ENCODE data around the gene SLC4A5. TPM values are rescaled to one million over a fixed set of nuclear protein-coding genes. Genes with fewer than 3 reads are reported as not detected.

SLC4A5 gene
- total RNA-seq, 1 experiment from 2014 or later: 0.70 TPM

DNA sequence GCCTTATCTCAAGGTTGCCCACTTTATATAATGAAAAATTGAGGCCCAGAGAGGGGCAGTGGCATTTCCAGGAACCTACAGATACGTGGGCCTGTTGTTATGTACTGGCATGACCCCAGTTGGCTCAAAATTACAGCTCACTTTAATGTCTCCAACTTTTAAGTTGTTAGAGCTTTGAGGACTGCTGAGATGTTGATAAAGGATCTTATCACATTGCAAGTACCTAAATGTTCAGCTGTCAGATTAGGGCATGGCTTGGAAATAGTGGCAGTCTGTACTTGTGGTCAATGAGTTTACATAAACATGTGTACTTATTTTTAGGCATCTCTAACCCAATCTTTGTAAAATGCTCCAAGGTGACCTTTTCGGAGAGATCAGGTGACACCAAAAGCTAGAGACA is 14.6 kb downstream of the SLC4A5 start:
- BruUV-seq (replicated peaks): no TSS peak
- H3K27ac Mint-ChIP-seq (ENCODE audit: low read depth, unreplicated experiment): no peak overlapping the region
- no peaks in the 10 kb centered on the region for H3K4me1 Mint-ChIP-seq (ENCODE audit: insufficient read depth, unreplicated experiment)
- ChIA-PET POLR2A (interaction anchor here (0.5 kb wide), 1 partner anchor 666 kb away, joined by 3 read pairs; no protein-coding TSS in a partner anchor), CTCF (interaction anchor here (0.6 to 1.7 kb wide), 4 partner anchors 67 to 457 kb away, joined by 3 to 8 read pairs (median 4); no protein-coding TSS in a partner anchor)
- DNase-seq (ENCODE audit: unreplicated experiment): no peak
- TF ChIP-seq, protein P1, sequence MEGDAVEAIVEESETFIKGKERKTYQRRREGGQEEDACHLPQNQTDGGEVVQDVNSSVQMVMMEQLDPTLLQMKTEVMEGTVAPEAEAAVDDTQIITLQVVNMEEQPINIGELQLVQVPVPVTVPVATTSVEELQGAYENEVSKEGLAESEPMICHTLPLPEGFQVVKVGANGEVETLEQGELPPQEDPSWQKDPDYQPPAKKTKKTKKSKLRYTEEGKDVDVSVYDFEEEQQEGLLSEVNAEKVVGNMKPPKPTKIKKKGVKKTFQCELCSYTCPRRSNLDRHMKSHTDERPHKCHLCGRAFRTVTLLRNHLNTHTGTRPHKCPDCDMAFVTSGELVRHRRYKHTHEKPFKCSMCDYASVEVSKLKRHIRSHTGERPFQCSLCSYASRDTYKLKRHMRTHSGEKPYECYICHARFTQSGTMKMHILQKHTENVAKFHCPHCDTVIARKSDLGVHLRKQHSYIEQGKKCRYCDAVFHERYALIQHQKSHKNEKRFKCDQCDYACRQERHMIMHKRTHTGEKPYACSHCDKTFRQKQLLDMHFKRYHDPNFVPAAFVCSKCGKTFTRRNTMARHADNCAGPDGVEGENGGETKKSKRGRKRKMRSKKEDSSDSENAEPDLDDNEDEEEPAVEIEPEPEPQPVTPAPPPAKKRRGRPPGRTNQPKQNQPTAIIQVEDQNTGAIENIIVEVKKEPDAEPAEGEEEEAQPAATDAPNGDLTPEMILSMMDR (IDR thresholded peaks at IDR 0.05; ENCODE audit: unreplicated experiment): no peak
- H3K36me3 Mint-ChIP-seq (ENCODE audit: insufficient read depth, unreplicated experiment): no peaks in the 10 kb centered on the region
- H3K27me3 Mint-ChIP-seq (ENCODE audit: insufficient read depth, unreplicated experiment): no peaks in the 10 kb centered on the region
- intact Hi-C loops (cut with micrococcal nuclease): no loop called here
- no peaks in the 10 kb centered on the region for H3K9me3 Mint-ChIP-seq (ENCODE audit: unreplicated experiment)
- no peak overlapping the region for H3K4me3 Mint-ChIP-seq (ENCODE audit: unreplicated experiment)

DNA sequence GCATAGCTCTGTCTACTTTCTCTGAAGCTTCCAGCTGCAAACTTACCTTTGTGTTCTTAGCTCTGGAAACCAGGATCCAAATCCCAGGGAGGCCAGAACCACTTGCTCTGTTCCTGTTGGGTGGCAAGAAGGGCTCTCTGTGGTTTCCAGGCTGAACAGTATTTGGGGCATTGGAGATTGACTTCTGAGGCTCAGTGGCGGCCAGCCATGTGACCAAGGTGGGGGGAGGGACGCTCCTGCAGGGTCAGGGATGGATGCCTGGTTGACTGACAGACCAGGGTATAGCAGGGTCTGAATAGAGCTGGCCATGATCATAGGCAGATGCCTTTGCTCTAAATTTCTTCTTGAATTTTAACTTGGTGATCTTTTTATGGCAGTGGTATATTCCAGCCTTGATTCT is 15.1 kb downstream of the SLC4A5 start:
- H3K36me3 Mint-ChIP-seq (ENCODE audit: insufficient read depth, unreplicated experiment): no peaks in the 10 kb centered on the region
- intact Hi-C loops (cut with micrococcal nuclease): no loop called here
- no TSS peak for BruUV-seq (replicated peaks)
- no peaks in the 10 kb centered on the region for H3K4me1 Mint-ChIP-seq (ENCODE audit: insufficient read depth, unreplicated experiment)
- H3K4me3 Mint-ChIP-seq (ENCODE audit: unreplicated experiment): no peak overlapping the region
- TF ChIP-seq, protein P1 (IDR thresholded peaks at IDR 0.05; ENCODE audit: unreplicated experiment): no peak
- no peak overlapping the region for H3K27ac Mint-ChIP-seq (ENCODE audit: low read depth, unreplicated experiment)
- no peaks in the 10 kb centered on the region for H3K27me3 Mint-ChIP-seq (ENCODE audit: insufficient read depth, unreplicated experiment)
- DNase-seq (ENCODE audit: unreplicated experiment): no peak
- H3K9me3 Mint-ChIP-seq (ENCODE audit: unreplicated experiment): no peaks in the 10 kb centered on the region
- ChIA-PET CTCF (interaction anchor here (1.1 to 1.7 kb wide), 3 partner anchors 67 to 456 kb away, joined by 3 to 8 read pairs (median 3); no protein-coding TSS in a partner anchor), POLR2A (interaction anchor here (0.5 kb wide), 1 partner anchor 666 kb away, joined by 3 read pairs; no protein-coding TSS in a partner anchor)

- Mint-ChIP-seq H3K4me1 (ENCODE audit: insufficient read depth, unreplicated experiment) (no peaks in the 10 kb centered on the region), H3K27me3 (ENCODE audit: insufficient read depth, unreplicated experiment) (no peaks in the 10 kb centered on the region), H3K9me3 (ENCODE audit: unreplicated experiment) (no peaks in the 10 kb centered on the region), H3K36me3 (ENCODE audit: insufficient read depth, unreplicated experiment) (no peaks in the 10 kb centered on the region), H3K27ac (ENCODE audit: low read depth, unreplicated experiment) (no peak overlapping the region), H3K4me3 (ENCODE audit: unreplicated experiment) (no peak overlapping the region)
- BruUV-seq (replicated peaks): no TSS peak
- no peak for DNase-seq (ENCODE audit: unreplicated experiment)
- intact Hi-C loops (cut with micrococcal nuclease): no loop called here
- CTCF ChIA-PET: interaction anchor here (0.7 to 4.5 kb wide), 4 partner anchors 7 to 78 kb away, joined by 3 to 57 read pairs (median 6); no protein-coding TSS in a partner anchor
- POLR2A ChIA-PET: interaction anchor here (0.5 to 0.7 kb wide), 2 partner anchors 714 to 1028 kb away, joined by 3 to 4 read pairs; no protein-coding TSS in a partner anchor
- TF ChIP-seq, protein P1 (IDR thresholded peaks at IDR 0.05; ENCODE audit: unreplicated experiment): no peak
Observed at GRCh38 chr2:74327627-74328026, 15.6 kb downstream of the SLC4A5 start.

- TF ChIP-seq, protein P1 (IDR thresholded peaks at IDR 0.05; ENCODE audit: unreplicated experiment): no peak
- BruUV-seq (replicated peaks): no TSS peak
- intact Hi-C loops (cut with micrococcal nuclease): no loop called here
- ChIA-PET CTCF (interaction anchor here (0.7 to 4.5 kb wide), 2 partner anchors 7 to 74 kb away, joined by 3 to 57 read pairs; no protein-coding TSS in a partner anchor), POLR2A (interaction anchor here (0.5 to 0.7 kb wide), 2 partner anchors 714 to 1027 kb away, joined by 3 to 4 read pairs; no protein-coding TSS in a partner anchor)
- no peaks in the 10 kb centered on the region for H3K4me1 Mint-ChIP-seq (ENCODE audit: insufficient read depth, unreplicated experiment)
- no peak overlapping the region for H3K4me3 Mint-ChIP-seq (ENCODE audit: unreplicated experiment)
- H3K36me3 Mint-ChIP-seq (ENCODE audit: insufficient read depth, unreplicated experiment): no peaks in the 10 kb centered on the region
- H3K9me3 Mint-ChIP-seq (ENCODE audit: unreplicated experiment): no peaks in the 10 kb centered on the region
- H3K27ac Mint-ChIP-seq (ENCODE audit: low read depth, unreplicated experiment): no peak overlapping the region
- no peak for DNase-seq (ENCODE audit: unreplicated experiment)
- no peaks in the 10 kb centered on the region for H3K27me3 Mint-ChIP-seq (ENCODE audit: insufficient read depth, unreplicated experiment)
Observed at GRCh38 chr2:74327199-74327598, 16.0 kb downstream of the SLC4A5 start.
